H1 (cell line): ENCODE data around the gene MRTO4. TPM values are rescaled to one million over a fixed set of nuclear protein-coding genes. Genes with fewer than 3 reads are reported as not detected.

ENCODE experiments used
- CTCF ChIA-PET: fragments of 300-600 bp; sonication (Branson Sonifier 250); formaldehyde crosslinking; loops from one replicate; lab custom pipeline; 2021; ENCODE audit not compliant: partially characterized antibody; lab: Charles Lee
- POLR2A ChIA-PET: fragments of 300-600 bp; sonication (Branson Sonifier 250); formaldehyde crosslinking; loops from one replicate; lab custom pipeline; 2021; ENCODE audit warnings: inconsistent platforms; ENCODE audit not compliant: partially characterized antibody; lab: Charles Lee
- DNase-seq, 2 experiments: peaks; one replicate each; pipeline versions ENCODE4 v3.0.0 to v3.0.0-alpha.2; 2010 to 2022; ENCODE audit warnings: low spot score in 2 of 2, low read depth in 1 of 2, mixed read lengths in 1 of 2
- FAIRE-seq: peaks from 2 replicates; lab custom pipeline; 2011; peaks lifted over from hg19 to GRCh38; lab: Jason Lieb, UNC
- H2AFZ ChIP-seq: 2 replicates; pipeline ENCODE4 v1.8.1; 2012; ENCODE audit warnings: low read length, inconsistent platforms
- H2AK5ac ChIP-seq: 2 replicates; pipeline ENCODE4 v1.6.1; 2013; ENCODE audit warnings: low read depth, low read length
- H2BK120ac ChIP-seq: replicated peaks from 2 replicates; pipeline ENCODE3; 2013; ENCODE audit warnings: low read depth, low read length, inconsistent platforms
- H2BK12ac ChIP-seq: 2 replicates; pipeline ENCODE4 v1.6.1; 2013; ENCODE audit warnings: low read depth, low read length
- H2BK15ac ChIP-seq: 2 replicates; pipeline ENCODE4 v1.6.1; 2013; ENCODE audit warnings: low read length
- H2BK20ac ChIP-seq: 2 replicates; pipeline ENCODE4 v1.6.1; 2013; ENCODE audit warnings: low read length
- H2BK5ac ChIP-seq: 2 replicates; pipeline ENCODE4 v1.6.1; 2013; ENCODE audit warnings: low read depth, low read length
- H3K14ac ChIP-seq: 2 replicates; pipeline ENCODE4 v1.6.1; 2013; ENCODE audit warnings: inconsistent platforms; ENCODE audit not compliant: insufficient read length
- H3K18ac ChIP-seq: 2 replicates; pipeline ENCODE4 v1.6.1; 2013; ENCODE audit warnings: low read length; ENCODE audit errors: extremely low read depth
- H3K23ac ChIP-seq: 2 replicates; pipeline ENCODE4 v1.6.1; 2013; ENCODE audit warnings: inconsistent platforms; ENCODE audit not compliant: insufficient read length
- H3K23me2 ChIP-seq: 2 replicates; pipeline ENCODE4 v1.6.1; 2013; ENCODE audit warnings: low read depth, low read length
- H3K27ac ChIP-seq: 2 replicates; pipeline ENCODE4 v1.6.1; 2011; ENCODE audit warnings: low read depth, low read length, inconsistent platforms
- H3K27me3 ChIP-seq, 4 experiments: replicated peaks in 1 of 4; 1 replicate in 1 of 4; 2 replicates in 3 of 4; pipeline versions ENCODE4 v1.6.1 to v1.8.1; 2011 to 2013; ENCODE audit warnings: low read length in 3 of 4, mild to moderate bottlenecking in 3 of 4, inconsistent platforms in 2 of 4, mixed read lengths in 2 of 4, moderate library complexity in 1 of 4; ENCODE audit not compliant: control insufficient read depth in 3 of 4, insufficient read depth in 3 of 4; ENCODE audit errors: extremely low read depth in 1 of 4
- H3K36me3 ChIP-seq, 4 experiments: 2 replicates each; pipeline versions ENCODE4 v1.6.1 to v1.8.1; 2011 to 2013; ENCODE audit warnings: mild to moderate bottlenecking in 4 of 4, low read length in 3 of 4, moderate library complexity in 2 of 4, control low read depth in 1 of 4, inconsistent platforms in 1 of 4; ENCODE audit not compliant: insufficient read depth in 4 of 4, control insufficient read depth in 2 of 4
- H3K4ac ChIP-seq: replicated peaks from 2 replicates; pipeline ENCODE3; 2013; ENCODE audit warnings: low read length, low read depth, mixed read lengths, inconsistent platforms; ENCODE audit not compliant: insufficient read length
- H3K4me1 ChIP-seq, 4 experiments: replicated peaks in 1 of 4; 1 replicate in 1 of 4; 2 replicates in 3 of 4; pipeline versions ENCODE4 v1.6.1 to v1.8.1; 2011 to 2013; ENCODE audit warnings: low read length in 3 of 4, inconsistent platforms in 2 of 4, mixed read lengths in 1 of 4; ENCODE audit not compliant: insufficient read depth in 4 of 4, control insufficient read depth in 3 of 4
- H3K4me2 ChIP-seq, 2 experiments: 2 replicates each; pipeline versions ENCODE4 v1.6.1 to v1.8.1; 2011 to 2013; ENCODE audit warnings: low read depth in 2 of 2, low read length in 2 of 2, control low read depth in 1 of 2, inconsistent platforms in 1 of 2, mild to moderate bottlenecking in 1 of 2; ENCODE audit not compliant: insufficient read depth in 1 of 2
- H3K4me3 ChIP-seq, 4 experiments: fragments of 200-600, 300-600 bp in 1 of 4; sonication (generic), shearing (Covaris generic), sonication (Bioruptor Twin) in 1 of 4; 2 replicates each; pipeline versions ENCODE4 v1.5.1 to v1.8.1; 2011 to 2016; ENCODE audit warnings: low read length in 4 of 4, low read depth in 3 of 4, control low read depth in 2 of 4, inconsistent platforms in 2 of 4, mild to moderate bottlenecking in 2 of 4, mixed read lengths in 1 of 4, moderate library complexity in 1 of 4; ENCODE audit not compliant: insufficient read depth in 2 of 4; ENCODE audit errors: extremely low read depth in 1 of 4
- H3K56ac ChIP-seq: replicated peaks from 2 replicates; pipeline ENCODE3; 2013; ENCODE audit warnings: low read depth, mild to moderate bottlenecking, mixed read lengths, low read length, inconsistent platforms; ENCODE audit not compliant: insufficient read length
- H3K79me1 ChIP-seq: 2 replicates; pipeline ENCODE4 v1.6.1; 2013; ENCODE audit warnings: low read depth, low read length, control low read depth
- H3K79me2 ChIP-seq, 2 experiments: 2 replicates each; pipeline versions ENCODE4 v1.6.1 to v1.8.1; 2012 to 2013; ENCODE audit warnings: low read length in 2 of 2, mild to moderate bottlenecking in 2 of 2, inconsistent platforms in 1 of 2; ENCODE audit not compliant: insufficient read depth in 2 of 2, control insufficient read depth in 1 of 2
- H3K9ac ChIP-seq, 4 experiments: replicated peaks in 1 of 4; 1 replicate in 1 of 4; 2 replicates in 3 of 4; pipeline versions ENCODE4 v1.6.1 to v1.8.1; 2011 to 2013; ENCODE audit warnings: low read depth in 3 of 4, low read length in 3 of 4, control low read depth in 2 of 4, mild to moderate bottlenecking in 2 of 4, moderate library complexity in 2 of 4, inconsistent platforms in 1 of 4; ENCODE audit errors: extremely low read depth in 1 of 4
- H3K9me3 ChIP-seq, 2 experiments: 2 replicates each; pipeline versions ENCODE4 v1.6.1 to v1.8.1; 2012 to 2013; ENCODE audit warnings: mild to moderate bottlenecking in 2 of 2, moderate library complexity in 2 of 2, control low read depth in 1 of 2, inconsistent platforms in 1 of 2, low read depth in 1 of 2, low read length in 1 of 2, mixed read lengths in 1 of 2; ENCODE audit not compliant: insufficient read depth in 2 of 2
- H4K20me1 ChIP-seq, 2 experiments: replicated peaks in 1 of 2; 2 replicates each; pipeline versions ENCODE3 to v1.8.1; 2011 to 2013; ENCODE audit warnings: inconsistent platforms in 2 of 2, low read length in 2 of 2, mild to moderate bottlenecking in 1 of 2; ENCODE audit not compliant: insufficient read depth in 2 of 2, control insufficient read depth in 1 of 2
- H4K5ac ChIP-seq: 2 replicates; pipeline ENCODE4 v1.6.1; 2013; ENCODE audit warnings: low read length, low read depth, mixed read lengths, inconsistent platforms; ENCODE audit not compliant: insufficient read length
- H4K8ac ChIP-seq: 2 replicates; pipeline ENCODE4 v1.8.0; 2013; ENCODE audit warnings: mild to moderate bottlenecking, moderate library complexity, low read length, inconsistent platforms; ENCODE audit not compliant: insufficient read depth; ENCODE audit errors: extremely low read depth
- H4K91ac ChIP-seq: replicated peaks from 2 replicates; pipeline ENCODE3; 2013; ENCODE audit warnings: low read length, mixed read lengths, inconsistent platforms; ENCODE audit not compliant: insufficient read length
- BACH1 ChIP-seq: IDR thresholded peaks from 2 replicates; pipeline ENCODE4 v1.6.1; 2012; ENCODE audit warnings: low read length, improper control_type of control experiment
- EP300 ChIP-seq, 2 experiments: IDR thresholded peaks; 1 replicate in 1 of 2; 2 replicates in 1 of 2; pipeline ENCODE4 v1.6.1; 2011 to 2012; ENCODE audit warnings: low read depth in 2 of 2, low read length in 2 of 2, mild to moderate bottlenecking in 2 of 2, borderline replicate concordance in 1 of 2, inconsistent platforms in 1 of 2, moderate library complexity in 1 of 2
- HDAC6 ChIP-seq: IDR thresholded peaks from one replicate; pipeline ENCODE4 v1.7.1; 2012; ENCODE audit warnings: low read depth, mild to moderate bottlenecking, inconsistent platforms, low read length, moderate library complexity
- POLR2A ChIP-seq, 2 experiments: IDR thresholded peaks; 1 replicate in 1 of 2; 2 replicates in 1 of 2; pipeline ENCODE4 v1.6.1; 2011; ENCODE audit warnings: low read depth in 2 of 2, low read length in 2 of 2, mild to moderate bottlenecking in 2 of 2; ENCODE audit errors: control extremely low read depth in 1 of 2
- SIRT6 ChIP-seq: IDR thresholded peaks from one replicate; pipeline ENCODE4 v1.7.1; 2012; ENCODE audit warnings: low read length, inconsistent platforms
- SP2 ChIP-seq: IDR thresholded peaks from 2 replicates; pipeline ENCODE4 v1.6.1; 2012; ENCODE audit warnings: mild to moderate bottlenecking, low read length, inconsistent platforms
- SUZ12 ChIP-seq: fragments of 200-600 bp; sonication (generic); IDR thresholded peaks from 2 replicates; pipeline ENCODE4 v1.6.1; 2012; ENCODE audit warnings: mild to moderate bottlenecking, inconsistent platforms, low read length, moderate library complexity, mixed read lengths
- TAF1 ChIP-seq: IDR thresholded peaks from 2 replicates; pipeline ENCODE4 v1.6.1; 2011; ENCODE audit warnings: mild to moderate bottlenecking, low read depth, low read length
- TBP ChIP-seq: IDR thresholded peaks from 2 replicates; pipeline ENCODE4 v1.6.1; 2011; ENCODE audit warnings: low read depth, low read length, improper control_type of control experiment
- TCF12 ChIP-seq: IDR thresholded peaks from 2 replicates; pipeline ENCODE4 v1.6.1; 2011; ENCODE audit warnings: low read depth, mild to moderate bottlenecking, low read length
- ZNF274 ChIP-seq: IDR thresholded peaks from 2 replicates; pipeline ENCODE4 v1.7.0; 2012; ENCODE audit warnings: low read length, borderline replicate concordance; ENCODE audit errors: extremely low read depth
- WGBS, 2 experiments: shearing (Covaris generic) in 1 of 2; methylation state at CpG; one replicate each; pipeline versions ENCODE4 v1.1.6 to v1.1.7; 2013 to 2015; ENCODE audit warnings: low lambda C conversion rate in 2 of 2, mixed read lengths in 2 of 2, inconsistent platforms in 1 of 2, low coverage in 1 of 2, missing lambda C conversion rate in 1 of 2; ENCODE audit not compliant: insufficient replicate concordance in 2 of 2, insufficient coverage in 1 of 2, insufficient read length in 1 of 2; ENCODE audit errors: extremely low coverage in 1 of 2, missing lambda C conversion rate in 1 of 2; 5-methylcytosine and 5-hydroxymethylcytosine counted together
- polyA plus RNA-seq, 7 experiments: library from polyadenylated mRNA; depleted of rRNA in 3 of 7; stranded (reverse) in 5 of 7; unstranded in 2 of 7; fragments of >200 nt in 5 of 7; fragments of 200-250 nt in 2 of 7; gene quantifications; 1 replicate in 5 of 7; 2 replicates in 1 of 7; 4 replicates in 1 of 7; pipeline versions ENCODE4 v1.2.1 to v1.2.3, GENCODE V29; 2011 to 2013; ENCODE audit warnings: missing spikeins in 2 of 7, mixed read lengths in 2 of 7
- total RNA-seq: library from RNA; stranded (reverse); fragmentation: NEBNext Ultra II Directional; extraction: Animal tissue kit (Norgen Biotek cat#: 25700); gene quantifications from 2 replicates; pipeline ENCODE4 v1.2.1, GENCODE V29; 2021

The MRTO4 gene
- total and polyA plus RNA-seq, 2 of the 8 experiments (the other 6 are each of a cell fraction or from before 2014, with no cell fraction given): 36.9 to 64.3 TPM

GRCh38 chr1:19205845-19206244 lies 45.8 kb upstream of the MRTO4 start:
- Histone ChIP-seq H3K23ac (no peak overlapping the region), H2BK5ac (no peak overlapping the region), H3K4me2 (no peak overlapping the region), H3K9me3 (no peaks in the 10 kb centered on the region), H3K14ac (no peak overlapping the region), H3K79me2 (peaks cover 60 to 92% of the 10 kb centered on the region in 2 experiments), H3K4me3 (no peak overlapping the region), H3K56ac (no peak overlapping the region), H3K18ac (no peak overlapping the region), H2BK12ac (no peak overlapping the region), H2BK20ac (no peak overlapping the region), H4K5ac (no peak overlapping the region), H4K91ac (no peak overlapping the region), H3K27ac (no peak overlapping the region), H4K8ac (no peak overlapping the region), H3K23me2 (peaks cover 8% of the 10 kb centered on the region), H3K9ac (no peak overlapping the region; a peak in 1 of 7 replicates), H3K4ac (no peak overlapping the region), H3K36me3 (peaks cover 0 to 7% (median 0%) of the 10 kb centered on the region in 4 experiments; a peak in 2 of 8 replicates), H2BK120ac (no peak overlapping the region), H2BK15ac (no peak overlapping the region), H2AK5ac (no peak overlapping the region), H4K20me1 (peaks cover 20% of the 10 kb centered on the region in 2 experiments), H3K4me1 (peaks cover 0 to 4% (median 0%) of the 10 kb centered on the region in 4 experiments; a peak in 2 of 7 replicates), H3K79me1 (peaks cover under 1% of the 10 kb centered on the region), H2AFZ (no peak overlapping the region), H3K27me3 (no peaks in the 10 kb centered on the region)
- FAIRE-seq (no peak), DNase-seq (no peak)
- CTCF ChIA-PET: interaction anchor here (0.7 to 1.7 kb wide), 2 partner anchors 52 to 445 kb away, joined by 3 read pairs; no protein-coding TSS in a partner anchor
- POLR2A ChIA-PET: interaction anchor here (0.7 to 6.4 kb wide), 4 partner anchors 15 to 136 kb away, joined by 3 to 42 read pairs (median 4); partner anchors contain the start of genes EMC1 and MRTO4
- WGBS, 2 experiments: 90% methylated on average over 5 of the region's 5 CpGs; no CpG with 5 or more reads in 1 of the 2 experiments
- no peak for TF ChIP-seq TBP
- TF ChIP-seq SUZ12: no peak
- no peak for TF ChIP-seq EP300 (IDR thresholded peaks at IDR 0.05; ENCODE audit: borderline replicate concordance in 1 of 2, low read depth in 2 of 2, low read length in 2 of 2)
- TF ChIP-seq POLR2A (IDR thresholded peaks at IDR 0.05; ENCODE audit: control extremely low read depth in 1 of 2, low read depth in 2 of 2, low read length in 2 of 2): no peak
- TF ChIP-seq TCF12: no peak
- no peak for TF ChIP-seq ZNF274
- TF ChIP-seq BACH1: no peak
- no peak for TF ChIP-seq TAF1
- no peak for TF ChIP-seq HDAC6
- TF ChIP-seq SP2: no peak
- TF ChIP-seq SIRT6: no peak
